Transverse colon (tissue), 4 donors: ENCODE measurements around the gene WDR45.

Source experiments
- EP300 ChIP-seq: sonication (generic); formaldehyde crosslinking; IDR thresholded peaks from one replicate; pipeline ENCODE4 v1.6.1; 2017; ENCODE audit warnings: antibody characterized with exemption, low read depth
- POLR2AphosphoS5 ChIP-seq, 3 donors: sonication (generic); formaldehyde crosslinking; IDR thresholded peaks; one replicate each; pipeline ENCODE4 v1.6.1; 2016; ENCODE audit warnings: antibody characterized with exemption in 3 of 3
- TF ChIP-seq, protein P1 (sequence below), 5 experiments: fragments of 200-600 bp in 3 of 5; fragments of 450-650 bp in 2 of 5; sonication (generic) in 3 of 5; IDR thresholded peaks; 1 replicate in 2 of 5; 2 replicates in 3 of 5; pipeline ENCODE4 v1.5.1; 2016 to 2017; ENCODE audit warnings: antibody characterized with exemption in 5 of 5, inconsistent platforms in 3 of 5, mild to moderate bottlenecking in 2 of 5, moderate library complexity in 1 of 5

- TF ChIP-seq, protein P1, sequence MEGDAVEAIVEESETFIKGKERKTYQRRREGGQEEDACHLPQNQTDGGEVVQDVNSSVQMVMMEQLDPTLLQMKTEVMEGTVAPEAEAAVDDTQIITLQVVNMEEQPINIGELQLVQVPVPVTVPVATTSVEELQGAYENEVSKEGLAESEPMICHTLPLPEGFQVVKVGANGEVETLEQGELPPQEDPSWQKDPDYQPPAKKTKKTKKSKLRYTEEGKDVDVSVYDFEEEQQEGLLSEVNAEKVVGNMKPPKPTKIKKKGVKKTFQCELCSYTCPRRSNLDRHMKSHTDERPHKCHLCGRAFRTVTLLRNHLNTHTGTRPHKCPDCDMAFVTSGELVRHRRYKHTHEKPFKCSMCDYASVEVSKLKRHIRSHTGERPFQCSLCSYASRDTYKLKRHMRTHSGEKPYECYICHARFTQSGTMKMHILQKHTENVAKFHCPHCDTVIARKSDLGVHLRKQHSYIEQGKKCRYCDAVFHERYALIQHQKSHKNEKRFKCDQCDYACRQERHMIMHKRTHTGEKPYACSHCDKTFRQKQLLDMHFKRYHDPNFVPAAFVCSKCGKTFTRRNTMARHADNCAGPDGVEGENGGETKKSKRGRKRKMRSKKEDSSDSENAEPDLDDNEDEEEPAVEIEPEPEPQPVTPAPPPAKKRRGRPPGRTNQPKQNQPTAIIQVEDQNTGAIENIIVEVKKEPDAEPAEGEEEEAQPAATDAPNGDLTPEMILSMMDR (IDR thresholded peaks at IDR 0.05), result no peak
- TF ChIP-seq EP300 (no peak), POLR2AphosphoS5 (IDR thresholded peaks at IDR 0.05) (peak; percentile 64 to 81 (median 78))
Observed at GRCh38 chrX:49079489-49080428, at the start of gene WDR45.
